HCT116 (cell line): Measurements from ENCODE around the gene PLEK. TPM values are rescaled to one million over a fixed set of nuclear protein-coding genes. Genes with fewer than 3 reads are reported as not detected.

Source experiments
- ATAC-seq: fragments of 200-7000 bp; cut with Tn5 transposase; 2 replicates; pipeline ENCODE4 v1.9.1; 2020; ENCODE audit warnings: mild to moderate bottlenecking, moderate library complexity
- BruUV-seq: library from RNA; stranded (reverse); fragments of 400-500 nt; replicated peaks from 2 replicates; lab custom pipeline; 2021; lab: Mats Ljungman, UMichigan
- CTCF ChIA-PET: fragments of 300-600 bp; sonication (Branson Sonifier 250); formaldehyde crosslinking; loops from one replicate; lab custom pipeline; 2021; ENCODE audit warnings: antibody characterized with exemption; lab: Charles Lee
- POLR2A ChIA-PET: fragments of 300-600, 350-600 bp; sonication (Branson Sonifier 250); formaldehyde crosslinking; loops from one replicate; lab custom pipeline; 2021; ENCODE audit warnings: antibody characterized with exemption; lab: Charles Lee
- RAD21 ChIA-PET, 2 experiments: fragments of 300-600 bp; sonication (Branson Sonifier 250); formaldehyde crosslinking; loops; one replicate each; lab custom pipeline; 2023; ENCODE audit warnings: low total read pairs in 2 of 2; ENCODE audit not compliant: uncharacterized antibody in 2 of 2, unreplicated experiment in 2 of 2, low non-redundant PET in 1 of 2; lab: Charles Lee
- DNase-seq: peaks from one replicate; pipeline ENCODE4 v3.0.0-alpha.2; 2010; ENCODE audit warnings: low read depth, low spot score
- H2AFZ ChIP-seq: fragments of 200-600 bp; shearing (Covaris generic), sonication (generic); 2 replicates; pipeline ENCODE4 v1.6.1; 2017; ENCODE audit warnings: low read depth, mixed run types, mixed read lengths, antibody characterized with exemption, low read length; ENCODE audit not compliant: poor library complexity, severe bottlenecking
- H3K27ac ChIP-seq: 2 replicates; pipeline ENCODE4 v1.5.1; 2012; ENCODE audit warnings: low read depth, low read length
- H3K27me3 ChIP-seq: fragments of 200-600 bp; sonication (generic); 2 replicates; pipeline ENCODE4 v1.6.1; 2016; ENCODE audit warnings: mixed run types, low read length, mixed read lengths; ENCODE audit not compliant: insufficient read depth
- H3K36me3 ChIP-seq, 2 experiments: fragments of 200-500 bp in 1 of 2; fragments of 200-600 bp in 1 of 2; sonication (Bioruptor generic) in 1 of 2; sonication (generic) in 1 of 2; 2 replicates each; pipeline versions ENCODE4 v1.5.1 to v1.6.1; 2014 to 2016; ENCODE audit warnings: low read length in 2 of 2, inconsistent platforms in 1 of 2, mixed read lengths in 1 of 2, mixed run types in 1 of 2; ENCODE audit not compliant: insufficient read depth in 2 of 2, control insufficient read depth in 1 of 2
- H3K4me1 ChIP-seq, 2 experiments: fragments of 200-600 bp in 1 of 2; sonication (generic) in 1 of 2; 2 replicates each; pipeline versions ENCODE4 v1.5.1 to v1.6.1; 2012 to 2017; ENCODE audit warnings: low read length in 2 of 2, inconsistent platforms in 1 of 2, mild to moderate bottlenecking in 1 of 2, mixed read lengths in 1 of 2, mixed run types in 1 of 2, moderate library complexity in 1 of 2; ENCODE audit not compliant: insufficient read depth in 2 of 2, control insufficient read depth in 1 of 2
- H3K4me2 ChIP-seq: fragments of 200-600 bp; sonication (generic); 2 replicates; pipeline ENCODE4 v1.6.1; 2017; ENCODE audit warnings: mixed run types, low read length, mixed read lengths
- H3K4me3 ChIP-seq, 2 experiments: fragments of 200-600 bp in 1 of 2; sonication (generic) in 1 of 2; replicated peaks in 1 of 2; 2 replicates each; pipeline ENCODE4 v1.5.1; 2011 to 2016; ENCODE audit warnings: low read length in 2 of 2, control low read depth in 1 of 2, low read depth in 1 of 2, mild to moderate bottlenecking in 1 of 2, mixed read lengths in 1 of 2, mixed run types in 1 of 2
- H3K79me2 ChIP-seq: fragments of 200-600 bp; sonication (generic); 2 replicates; pipeline ENCODE4 v1.6.1; 2017; ENCODE audit warnings: mild to moderate bottlenecking, mixed run types, low read length, moderate library complexity, mixed read lengths; ENCODE audit not compliant: insufficient read depth
- H3K9ac ChIP-seq: fragments of 200-600 bp; sonication (generic); 2 replicates; pipeline ENCODE4 v1.6.1; 2016; ENCODE audit warnings: low read length, mixed read lengths
- H3K9me2 ChIP-seq: fragments of 200-600 bp; sonication (generic), shearing (Covaris generic); 2 replicates; pipeline ENCODE4 v1.6.1; 2017; ENCODE audit warnings: mixed run types, mild to moderate bottlenecking, moderate library complexity; ENCODE audit not compliant: insufficient read depth
- H3K9me3 ChIP-seq, 2 experiments: fragments of 200-500 bp in 1 of 2; fragments of 200-600 bp in 1 of 2; sonication (Bioruptor generic) in 1 of 2; sonication (generic) in 1 of 2; 2 replicates each; pipeline ENCODE4 v1.6.1; 2014 to 2017; ENCODE audit warnings: low read length in 2 of 2, mixed read lengths in 2 of 2, inconsistent platforms in 1 of 2, low read depth in 1 of 2, mild to moderate bottlenecking in 1 of 2, mixed run types in 1 of 2, moderate library complexity in 1 of 2; ENCODE audit not compliant: control insufficient read depth in 1 of 2, insufficient read depth in 1 of 2
- H4K20me1 ChIP-seq: fragments of 200-600 bp; sonication (generic), shearing (Covaris generic); 2 replicates; pipeline ENCODE4 v1.6.1; 2017; ENCODE audit warnings: mixed run types, mild to moderate bottlenecking, moderate library complexity; ENCODE audit not compliant: insufficient read depth
- EGR1 ChIP-seq: IDR thresholded peaks from 2 replicates; pipeline ENCODE4 v1.6.1; 2012; ENCODE audit warnings: low read depth
- ELF1 ChIP-seq: IDR thresholded peaks from 2 replicates; pipeline ENCODE4 v1.6.1; 2012; ENCODE audit warnings: low read depth, borderline replicate concordance
- EZH2 ChIP-seq: fragments of 200-600 bp; sonication (generic); IDR thresholded peaks from 2 replicates; pipeline ENCODE4 v1.6.1; 2017; ENCODE audit warnings: antibody characterized with exemption, mixed run types
- EZH2phosphoT487 ChIP-seq: fragments of 200-600 bp; IDR thresholded peaks from 2 replicates; pipeline ENCODE4 v1.6.1; 2018; ENCODE audit warnings: antibody characterized with exemption, borderline replicate concordance
- FOSL1 ChIP-seq: IDR thresholded peaks from 2 replicates; pipeline ENCODE4 v1.6.1; 2012; ENCODE audit warnings: low read depth
- POLR2A ChIP-seq: IDR thresholded peaks from 2 replicates; pipeline ENCODE4 v1.7.0; 2011; ENCODE audit warnings: borderline replicate concordance; ENCODE audit not compliant: insufficient read depth, insufficient read length; ENCODE audit errors: extremely low read depth
- POLR2AphosphoS5 ChIP-seq: IDR thresholded peaks from 2 replicates; pipeline ENCODE4 v1.6.1; 2011; ENCODE audit warnings: mild to moderate bottlenecking, low read depth, low read length, moderate library complexity
- RAD21 ChIP-seq: IDR thresholded peaks from 2 replicates; pipeline ENCODE4 v1.6.1; 2012; ENCODE audit warnings: low read depth, mild to moderate bottlenecking
- SIN3A ChIP-seq: IDR thresholded peaks from 2 replicates; pipeline ENCODE4 v1.6.1; 2012; ENCODE audit warnings: low read depth
- SP1 ChIP-seq: IDR thresholded peaks from 2 replicates; pipeline ENCODE4 v1.6.1; 2012; ENCODE audit warnings: low read depth
- YY1 ChIP-seq: IDR thresholded peaks from 2 replicates; pipeline ENCODE4 v1.6.1; 2011; ENCODE audit warnings: low read length, low read depth, moderate library complexity, mild to moderate bottlenecking; ENCODE audit not compliant: insufficient replicate concordance; ENCODE audit errors: extremely low read depth
- ZNF274 ChIP-seq: fragments of 200-500 bp; sonication (Bioruptor generic); IDR thresholded peaks from 2 replicates; pipeline ENCODE4 v1.6.1; 2014; ENCODE audit warnings: mild to moderate bottlenecking, low read depth, low read length, inconsistent platforms
- intact Hi-C: fragments of 100-400 bp; cut with micrococcal nuclease; formaldehyde crosslinking; loops from 2 replicates; pipeline ENCODE4 v1.10.0; 2022
- total RNA-seq: library from RNA; stranded (reverse); gene quantifications from one replicate; pipeline ENCODE4 v1.2.1, GENCODE V29; 2021; ENCODE audit not compliant: unreplicated experiment
- TF ChIP-seq, protein P1 (sequence below): IDR thresholded peaks from 2 replicates; pipeline ENCODE4 v1.6.1; 2012
- TF ChIP-seq, protein P2 (sequence below): IDR thresholded peaks from 2 replicates; pipeline ENCODE4 v1.6.1; 2012; ENCODE audit warnings: low read depth
- TF ChIP-seq, protein P3 (sequence below): IDR thresholded peaks from 2 replicates; pipeline ENCODE4 v1.6.1; 2012
- TF ChIP-seq, protein P4 (sequence below): IDR thresholded peaks from 2 replicates; pipeline ENCODE4 v1.6.1; 2011; ENCODE audit warnings: mild to moderate bottlenecking, low read length, moderate library complexity; ENCODE audit not compliant: insufficient replicate concordance; ENCODE audit errors: extremely low read depth

The PLEK gene
- total RNA-seq, 1 experiment from 2014 or later: 0.22 TPM

DNA sequence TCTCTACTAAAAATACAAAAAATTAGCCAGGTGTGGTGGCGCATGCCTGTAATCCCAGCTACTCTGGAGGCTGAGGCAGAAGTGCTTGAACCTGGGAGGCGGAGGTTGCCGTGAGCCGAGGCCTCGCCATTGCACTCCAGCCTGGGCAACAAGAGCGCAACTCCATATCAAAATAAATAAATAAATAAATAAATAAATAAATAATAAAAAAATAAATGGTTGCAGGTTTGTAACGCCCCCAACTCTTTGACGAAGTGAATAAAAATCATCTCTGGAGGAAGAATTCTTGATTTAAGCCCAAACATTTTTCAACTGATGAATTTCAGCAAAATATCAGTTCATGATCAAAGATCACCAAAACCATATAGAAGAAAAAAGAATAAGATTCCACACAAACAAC lies 32.1 kb upstream of the PLEK start:
- RAD21 ChIA-PET: no interaction called here
- Histone ChIP-seq H3K36me3 (no peaks in the 10 kb centered on the region), H3K27ac (no peak overlapping the region), H2AFZ (no peak overlapping the region), H3K4me3 (no peak overlapping the region), H3K27me3 (no peaks in the 10 kb centered on the region), H4K20me1 (no peaks in the 10 kb centered on the region), H3K9ac (no peak overlapping the region), H3K4me2 (no peak overlapping the region), H3K9me3 (no peaks in the 10 kb centered on the region), H3K4me1 (peaks cover 13 to 22% of the 10 kb centered on the region in 2 experiments; a peak in 3 of 4 replicates), H3K79me2 (no peaks in the 10 kb centered on the region), H3K9me2 (no peaks in the 10 kb centered on the region)
- BruUV-seq: no TSS peak
- intact Hi-C loops: no loop called here
- TF ChIP-seq YY1: no peak
- TF ChIP-seq, protein P1, sequence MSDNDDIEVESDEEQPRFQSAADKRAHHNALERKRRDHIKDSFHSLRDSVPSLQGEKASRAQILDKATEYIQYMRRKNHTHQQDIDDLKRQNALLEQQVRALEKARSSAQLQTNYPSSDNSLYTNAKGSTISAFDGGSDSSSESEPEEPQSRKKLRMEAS: no peak
- TF ChIP-seq, protein P2, sequence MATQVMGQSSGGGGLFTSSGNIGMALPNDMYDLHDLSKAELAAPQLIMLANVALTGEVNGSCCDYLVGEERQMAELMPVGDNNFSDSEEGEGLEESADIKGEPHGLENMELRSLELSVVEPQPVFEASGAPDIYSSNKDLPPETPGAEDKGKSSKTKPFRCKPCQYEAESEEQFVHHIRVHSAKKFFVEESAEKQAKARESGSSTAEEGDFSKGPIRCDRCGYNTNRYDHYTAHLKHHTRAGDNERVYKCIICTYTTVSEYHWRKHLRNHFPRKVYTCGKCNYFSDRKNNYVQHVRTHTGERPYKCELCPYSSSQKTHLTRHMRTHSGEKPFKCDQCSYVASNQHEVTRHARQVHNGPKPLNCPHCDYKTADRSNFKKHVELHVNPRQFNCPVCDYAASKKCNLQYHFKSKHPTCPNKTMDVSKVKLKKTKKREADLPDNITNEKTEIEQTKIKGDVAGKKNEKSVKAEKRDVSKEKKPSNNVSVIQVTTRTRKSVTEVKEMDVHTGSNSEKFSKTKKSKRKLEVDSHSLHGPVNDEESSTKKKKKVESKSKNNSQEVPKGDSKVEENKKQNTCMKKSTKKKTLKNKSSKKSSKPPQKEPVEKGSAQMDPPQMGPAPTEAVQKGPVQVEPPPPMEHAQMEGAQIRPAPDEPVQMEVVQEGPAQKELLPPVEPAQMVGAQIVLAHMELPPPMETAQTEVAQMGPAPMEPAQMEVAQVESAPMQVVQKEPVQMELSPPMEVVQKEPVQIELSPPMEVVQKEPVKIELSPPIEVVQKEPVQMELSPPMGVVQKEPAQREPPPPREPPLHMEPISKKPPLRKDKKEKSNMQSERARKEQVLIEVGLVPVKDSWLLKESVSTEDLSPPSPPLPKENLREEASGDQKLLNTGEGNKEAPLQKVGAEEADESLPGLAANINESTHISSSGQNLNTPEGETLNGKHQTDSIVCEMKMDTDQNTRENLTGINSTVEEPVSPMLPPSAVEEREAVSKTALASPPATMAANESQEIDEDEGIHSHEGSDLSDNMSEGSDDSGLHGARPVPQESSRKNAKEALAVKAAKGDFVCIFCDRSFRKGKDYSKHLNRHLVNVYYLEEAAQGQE: no peak
- no peak for TF ChIP-seq SIN3A
- DNase-seq (no peak), ATAC-seq (no peak)
- CTCF ChIA-PET: no interaction called here
- POLR2A ChIA-PET: no interaction called here

DNA sequence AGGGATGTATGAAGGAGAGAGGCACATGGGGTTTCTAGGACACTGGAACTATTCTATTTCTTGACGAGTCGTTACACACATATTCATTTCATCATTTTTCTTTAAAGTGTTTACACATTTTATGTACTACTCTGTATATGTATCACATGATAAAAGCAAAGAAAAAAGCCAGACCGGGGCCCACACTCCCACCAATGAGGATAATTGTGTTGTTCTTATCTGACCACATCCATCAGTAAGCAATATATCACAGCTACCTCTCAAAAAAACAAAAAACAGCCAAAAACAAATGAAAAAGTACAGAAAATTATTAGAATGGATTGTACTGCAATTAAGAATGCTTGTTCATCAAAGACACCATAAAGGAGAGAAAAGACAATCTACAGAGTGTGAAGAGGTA lies 31.2 kb upstream of the PLEK start:
- CTCF ChIA-PET: no interaction called here
- BruUV-seq: no TSS peak
- intact Hi-C loops: no loop called here
- TF ChIP-seq RAD21: no peak
- TF ChIP-seq, protein P3, sequence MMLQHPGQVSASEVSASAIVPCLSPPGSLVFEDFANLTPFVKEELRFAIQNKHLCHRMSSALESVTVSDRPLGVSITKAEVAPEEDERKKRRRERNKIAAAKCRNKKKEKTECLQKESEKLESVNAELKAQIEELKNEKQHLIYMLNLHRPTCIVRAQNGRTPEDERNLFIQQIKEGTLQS: no peak
- TF ChIP-seq ZNF274: no peak
- no peak for TF ChIP-seq POLR2A
- no peak for TF ChIP-seq SP1
- TF ChIP-seq FOSL1: no peak
- no peak for TF ChIP-seq EZH2
- TF ChIP-seq SIN3A: no peak
- TF ChIP-seq ELF1: no peak
- no peak for TF ChIP-seq POLR2AphosphoS5
- TF ChIP-seq, protein P4, sequence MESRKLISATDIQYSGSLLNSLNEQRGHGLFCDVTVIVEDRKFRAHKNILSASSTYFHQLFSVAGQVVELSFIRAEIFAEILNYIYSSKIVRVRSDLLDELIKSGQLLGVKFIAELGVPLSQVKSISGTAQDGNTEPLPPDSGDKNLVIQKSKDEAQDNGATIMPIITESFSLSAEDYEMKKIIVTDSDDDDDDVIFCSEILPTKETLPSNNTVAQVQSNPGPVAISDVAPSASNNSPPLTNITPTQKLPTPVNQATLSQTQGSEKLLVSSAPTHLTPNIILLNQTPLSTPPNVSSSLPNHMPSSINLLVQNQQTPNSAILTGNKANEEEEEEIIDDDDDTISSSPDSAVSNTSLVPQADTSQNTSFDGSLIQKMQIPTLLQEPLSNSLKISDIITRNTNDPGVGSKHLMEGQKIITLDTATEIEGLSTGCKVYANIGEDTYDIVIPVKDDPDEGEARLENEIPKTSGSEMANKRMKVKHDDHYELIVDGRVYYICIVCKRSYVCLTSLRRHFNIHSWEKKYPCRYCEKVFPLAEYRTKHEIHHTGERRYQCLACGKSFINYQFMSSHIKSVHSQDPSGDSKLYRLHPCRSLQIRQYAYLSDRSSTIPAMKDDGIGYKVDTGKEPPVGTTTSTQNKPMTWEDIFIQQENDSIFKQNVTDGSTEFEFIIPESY: no peak
- no peak for TF ChIP-seq EZH2phosphoT487
- TF ChIP-seq EGR1: no peak

More for the DNA sequence above, 31.2 kb upstream of the PLEK start:
- POLR2A ChIA-PET: no interaction called here
- RAD21 ChIA-PET: no interaction called here
- DNase-seq: no peak
- Histone ChIP-seq H3K4me1 (peaks cover 13 to 22% of the 10 kb centered on the region in 2 experiments; a peak in 3 of 4 replicates), H3K27me3 (no peaks in the 10 kb centered on the region), H3K4me2 (no peak overlapping the region), H4K20me1 (no peaks in the 10 kb centered on the region), H3K9me3 (no peaks in the 10 kb centered on the region), H3K9ac (no peak overlapping the region), H3K36me3 (no peaks in the 10 kb centered on the region), H3K4me3 (no peak overlapping the region), H3K27ac (no peak overlapping the region), H2AFZ (no peak overlapping the region), H3K9me2 (no peaks in the 10 kb centered on the region), H3K79me2 (no peaks in the 10 kb centered on the region)
- no peak for ATAC-seq
